HG02885 (cell line): ENCODE measurements around the gene HOXC10.

ENCODE experiments used
- ATAC-seq: cut with Tn5 transposase; IDR thresholded peaks from one replicate; pipeline ENCODE4 v1.9.1; 2021; ENCODE audit warnings: mild to moderate bottlenecking; ENCODE audit not compliant: unreplicated experiment, poor library complexity

HOXC10 gene

DNA sequence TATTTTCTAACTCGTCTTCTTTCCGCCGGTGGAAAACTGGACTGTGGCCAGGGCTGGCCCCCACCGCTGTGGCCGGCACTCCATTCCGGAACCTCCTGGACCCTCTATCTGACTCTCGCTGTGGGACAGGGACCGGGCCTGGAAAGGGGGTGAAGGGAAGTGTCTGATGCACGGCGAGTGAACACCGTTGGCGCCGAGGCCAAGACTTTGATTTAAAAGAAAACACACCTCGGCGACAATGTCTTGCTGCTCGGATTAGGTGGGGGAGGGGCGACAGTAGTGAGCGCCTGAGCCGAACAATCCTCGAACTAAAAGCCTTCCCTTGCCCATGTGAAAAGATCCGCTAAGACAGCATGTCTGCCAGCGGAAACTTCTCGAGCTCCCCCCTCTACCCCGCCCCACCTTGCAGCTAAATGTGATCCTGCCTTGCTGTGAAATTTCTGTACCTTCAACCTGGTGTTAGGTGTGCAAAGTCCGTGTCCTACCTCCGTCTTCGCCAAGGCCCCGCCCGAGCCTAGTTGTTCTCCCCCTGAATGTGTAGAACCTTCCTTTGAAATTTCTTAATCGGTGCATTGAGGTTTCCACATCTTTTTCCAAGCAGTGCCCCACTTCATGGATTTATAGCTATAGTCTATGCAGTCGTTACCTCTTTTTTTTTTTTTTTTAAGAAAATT is 9.3 kb upstream of the HOXC10 start:
- ATAC-seq, result no peak

- ATAC-seq, result no peak
These were observed 8.6 kb upstream of the HOXC10 start for GRCh38 chr12:53976172-53976822.

- no peak for ATAC-seq
These were observed 7.9 kb upstream of the HOXC10 start for GRCh38 chr12:53976823-53977595.

DNA sequence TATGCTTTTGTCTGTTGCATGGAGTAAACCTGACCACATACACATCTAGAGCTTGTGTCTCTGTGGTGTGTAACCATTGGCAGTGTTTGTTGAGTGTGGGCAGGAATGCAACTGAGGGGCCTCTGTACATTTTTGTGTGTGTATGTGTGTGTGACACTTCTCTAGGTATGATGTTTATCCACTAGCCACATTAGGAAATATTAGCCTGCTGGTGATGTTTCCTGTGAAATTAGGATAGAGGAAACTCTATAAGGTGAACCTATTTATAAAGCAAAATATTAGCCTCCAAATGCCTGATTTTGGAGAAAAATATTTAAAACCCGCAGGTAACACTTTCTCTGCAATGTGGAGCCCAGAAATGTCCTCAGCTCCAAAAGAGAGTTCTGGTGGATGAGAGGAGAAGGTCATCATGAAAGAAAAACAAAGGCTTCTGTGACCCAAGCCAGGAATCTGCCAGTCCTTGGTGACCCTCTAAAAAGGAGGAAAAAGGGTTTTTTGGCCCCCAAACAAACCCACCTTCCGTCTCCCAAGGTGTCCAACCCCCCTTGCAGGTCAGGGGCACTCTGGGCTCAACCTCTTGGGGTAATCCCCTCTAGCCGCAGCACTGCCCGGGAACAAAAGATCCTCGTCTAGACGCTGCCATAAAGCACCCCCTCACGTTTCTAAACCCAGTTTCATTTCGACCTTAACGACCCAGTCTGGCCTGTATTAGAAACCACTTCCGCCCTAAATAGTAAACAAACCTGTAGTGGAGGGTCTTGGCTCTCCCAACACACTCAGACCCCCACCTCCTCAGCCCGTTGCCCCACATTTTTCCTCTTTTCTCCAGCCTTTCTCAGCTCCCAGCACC is 7.1 kb upstream of the HOXC10 start:
- no peak for ATAC-seq

DNA sequence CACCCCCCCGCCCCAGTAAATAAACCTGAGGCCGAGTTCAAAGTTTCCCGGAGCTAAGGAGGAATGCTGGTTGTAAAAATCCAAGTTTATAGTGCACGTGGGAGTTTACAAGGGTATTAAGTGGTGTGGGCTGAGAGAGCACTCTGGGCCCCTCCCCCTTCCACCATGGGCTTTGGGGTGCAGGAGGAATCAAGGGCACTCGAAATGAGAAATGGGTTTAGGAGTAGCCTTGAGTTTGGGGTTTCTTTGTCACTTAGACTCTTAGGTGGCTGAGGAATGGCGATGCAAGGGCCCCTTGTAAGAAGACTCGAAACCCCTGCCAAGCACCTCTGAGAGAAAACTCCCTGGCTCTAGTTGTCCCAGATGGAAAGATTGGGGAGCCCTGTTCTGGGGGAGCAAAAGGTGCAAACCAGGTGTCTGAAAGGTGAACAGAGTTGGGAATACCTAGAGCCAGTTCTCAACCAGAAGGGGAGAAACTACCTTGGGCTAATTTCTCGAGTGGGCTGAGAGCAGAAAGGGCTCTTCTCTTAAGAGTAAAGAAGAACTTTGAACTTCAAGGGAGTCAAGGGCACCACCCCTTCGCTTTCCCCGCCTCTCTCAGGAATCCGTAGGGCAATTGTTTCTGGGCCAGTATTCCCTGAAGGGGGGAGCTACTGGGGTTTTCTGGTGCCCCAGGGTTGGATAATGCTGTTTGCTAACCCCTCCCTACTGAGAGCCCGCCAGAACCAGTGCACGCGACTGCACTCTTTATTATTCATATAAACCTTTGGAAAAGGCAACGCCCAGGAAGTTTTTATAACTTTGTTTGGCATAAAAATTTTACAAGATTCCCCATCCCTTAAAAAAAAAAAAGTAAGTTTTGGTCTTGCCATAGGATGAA is 6.2 kb upstream of the HOXC10 start:
- no peak for ATAC-seq

GRCh38 chr12:53980104-53980801 is 4.7 kb upstream of the HOXC10 start:
- no peak for ATAC-seq

GRCh38 chr12:53980802-53981496 is 4.0 kb upstream of the HOXC10 start:
- ATAC-seq, result no peak

- no peak for ATAC-seq
These were observed 3.0 kb upstream of the HOXC10 start for GRCh38 chr12:53981634-53982565.

- ATAC-seq, result no peak
These were observed 2.0 kb upstream of the HOXC10 start for GRCh38 chr12:53982648-53983567.

DNA sequence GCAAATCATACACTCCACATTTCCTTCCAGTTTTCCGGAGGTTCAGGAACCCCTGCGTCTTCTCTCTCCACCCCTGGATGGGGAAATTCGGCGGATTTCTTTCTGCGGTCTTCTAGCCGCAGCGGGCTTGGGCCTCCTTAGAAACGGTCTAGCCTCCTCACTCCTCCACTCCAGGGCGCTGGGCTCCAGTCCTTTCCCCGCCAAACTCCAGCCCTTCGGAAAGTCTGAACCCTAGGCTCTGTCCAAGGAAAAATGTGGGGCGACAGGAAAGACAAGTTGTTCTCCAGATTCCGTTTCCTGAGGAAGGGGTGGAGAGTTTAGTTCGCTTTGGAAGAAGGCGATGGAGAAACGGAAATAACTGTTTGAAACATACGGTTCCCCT is 1.4 kb upstream of the HOXC10 start:
- no peak for ATAC-seq

- no peak for ATAC-seq
These were observed 885 bp upstream of the HOXC10 start for GRCh38 chr12:53983950-53984572.

DNA sequence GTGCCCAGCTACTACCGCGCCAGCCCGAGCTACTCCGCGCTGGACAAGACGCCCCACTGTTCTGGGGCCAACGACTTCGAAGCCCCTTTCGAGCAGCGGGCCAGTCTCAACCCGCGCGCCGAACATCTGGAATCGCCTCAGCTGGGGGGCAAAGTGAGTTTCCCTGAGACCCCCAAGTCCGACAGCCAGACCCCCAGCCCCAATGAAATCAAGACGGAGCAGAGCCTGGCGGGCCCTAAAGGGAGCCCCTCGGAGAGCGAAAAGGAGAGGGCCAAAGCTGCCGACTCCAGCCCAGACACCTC is 697 bp downstream of the HOXC10 start:
- ATAC-seq, result no peak

- ATAC-seq, result no peak
These were observed 1.2 kb downstream of the HOXC10 start for GRCh38 chr12:53985994-53986685.

GRCh38 chr12:53986686-53987483 is 1.9 kb downstream of the HOXC10 start:
- ATAC-seq, result no peak

DNA sequence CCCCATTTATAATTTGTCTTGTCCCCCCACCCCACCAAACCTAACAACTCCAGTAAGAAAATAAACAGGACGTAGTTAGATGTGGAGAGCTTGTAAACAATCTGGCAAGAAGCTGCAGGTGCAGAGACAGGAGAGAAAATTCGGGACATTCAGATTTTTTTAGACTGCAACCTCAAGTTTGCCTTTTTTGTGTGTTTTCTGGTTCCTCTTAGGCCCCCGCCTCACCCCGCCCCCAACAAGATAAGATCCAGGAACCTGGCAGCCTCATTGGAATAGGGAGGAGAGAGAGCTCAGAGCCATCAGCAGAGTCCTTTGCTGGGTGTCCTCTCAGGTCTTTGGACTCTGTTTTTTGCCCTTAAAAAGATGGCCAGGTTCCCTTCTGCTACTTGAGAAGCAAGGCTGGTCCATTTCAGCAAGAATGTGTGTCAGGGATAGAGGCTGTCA is 2.9 kb downstream of the HOXC10 start:
- ATAC-seq, result no peak
